Peyer's patch (tissue), 4 donors: ENCODE data around the gene ABCD1.

Experiments
- CTCF ChIP-seq, 6 experiments: fragments of 450-650 bp in 4 of 6; fragments of 200-600 bp in 2 of 6; sonication (generic) in 1 of 6; IDR thresholded peaks; one replicate each; pipeline ENCODE4 v1.5.1; 2017 to 2019; ENCODE audit warnings: antibody characterized with exemption in 6 of 6, mild to moderate bottlenecking in 3 of 6, moderate library complexity in 1 of 6
- POLR2A ChIP-seq, 2 donors: fragments of 450-650 bp; IDR thresholded peaks; one replicate each; pipeline ENCODE4 v1.5.1; 2017; ENCODE audit warnings: antibody characterized with exemption in 2 of 2, mild to moderate bottlenecking in 2 of 2, moderate library complexity in 2 of 2

GRCh38 chrX:153719701-153720100 is 5.0 kb upstream of the ABCD1 start:
- TF ChIP-seq CTCF (IDR thresholded peaks at IDR 0.05) = no peak
- TF ChIP-seq POLR2A (IDR thresholded peaks at IDR 0.05) = no peak
